GM21528 (cell line): ENCODE data around the gene RAPGEF1.
A peak's percentile ranks its signal among the peaks of the same experiment; 100 is the strongest.
"Not testable (repeated sequence)": the region's sequence is repeated elsewhere in the genome, so short reads cannot be mapped to it uniquely, and the experiment has no call there.

ENCODE experiments used
- ATAC-seq: cut with Tn5 transposase; IDR thresholded peaks from one replicate; pipeline ENCODE4 v1.9.1; 2021; ENCODE audit warnings: mild to moderate bottlenecking, moderate library complexity; ENCODE audit not compliant: unreplicated experiment, low FRiP score

RAPGEF1 gene

GRCh38 chr9:131657940-131658339, 81.9 kb downstream of the RAPGEF1 start:
- ATAC-seq = no peak

GRCh38 chr9:131657456-131657855, 82.4 kb downstream of the RAPGEF1 start:
- no peak for ATAC-seq

DNA sequence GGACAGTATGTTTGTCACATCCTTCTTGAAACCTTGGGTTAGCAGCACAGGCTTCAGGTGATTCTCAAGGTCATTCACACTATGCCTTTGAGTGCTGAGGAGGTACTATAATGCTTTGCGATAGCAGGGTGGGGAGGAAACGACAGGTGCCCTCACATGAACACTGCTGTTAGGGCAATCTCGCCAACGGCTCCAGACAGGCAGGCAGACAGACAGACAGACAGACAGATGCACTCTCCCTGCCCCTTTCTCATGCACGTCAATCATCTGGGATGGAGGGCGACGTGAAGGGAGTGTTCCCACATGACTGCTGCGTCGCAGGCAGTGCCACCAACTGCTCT, 82.9 kb downstream of the RAPGEF1 start:
- ATAC-seq = peak; percentile 26

DNA sequence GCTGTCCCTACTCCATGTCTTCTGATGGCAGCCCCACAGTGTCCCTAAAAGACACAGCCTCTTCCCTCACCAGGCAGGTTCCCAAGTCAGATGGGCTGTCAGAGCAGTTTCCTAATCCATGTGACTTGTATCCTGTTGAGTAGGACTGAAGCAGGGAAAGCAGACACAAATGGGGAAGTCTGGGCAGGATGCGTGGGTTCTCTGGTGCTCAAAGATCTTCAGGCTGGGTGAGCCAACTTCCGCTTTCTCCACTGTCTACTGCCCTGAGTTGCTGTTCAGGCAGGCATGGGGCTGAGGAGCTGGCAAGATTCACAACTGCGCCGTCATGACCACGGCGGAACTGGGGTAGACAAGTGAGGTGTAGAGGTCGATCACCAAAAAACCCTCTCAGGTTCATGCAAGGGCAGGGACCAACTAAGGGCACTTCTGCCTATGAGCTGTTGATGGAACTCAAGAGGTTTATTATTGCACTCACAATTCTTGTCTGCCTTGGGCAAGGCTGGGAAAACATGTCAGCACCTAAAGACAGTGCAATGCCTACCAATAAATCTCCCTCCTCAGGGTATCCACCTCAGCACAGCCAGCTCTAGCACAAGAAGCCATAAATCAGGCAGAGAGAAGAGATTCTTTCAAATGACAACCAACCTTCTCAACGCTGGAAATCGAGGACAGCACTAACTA, 83.4 kb downstream of the RAPGEF1 start:
- ATAC-seq = peak; percentile 71

- not testable (repeated sequence) for ATAC-seq
Measured at GRCh38 chr9:131654369-131654768, 85.5 kb downstream of the RAPGEF1 start.

GRCh38 chr9:131651599-131651998, 88.3 kb downstream of the RAPGEF1 start:
- no peak for ATAC-seq

DNA sequence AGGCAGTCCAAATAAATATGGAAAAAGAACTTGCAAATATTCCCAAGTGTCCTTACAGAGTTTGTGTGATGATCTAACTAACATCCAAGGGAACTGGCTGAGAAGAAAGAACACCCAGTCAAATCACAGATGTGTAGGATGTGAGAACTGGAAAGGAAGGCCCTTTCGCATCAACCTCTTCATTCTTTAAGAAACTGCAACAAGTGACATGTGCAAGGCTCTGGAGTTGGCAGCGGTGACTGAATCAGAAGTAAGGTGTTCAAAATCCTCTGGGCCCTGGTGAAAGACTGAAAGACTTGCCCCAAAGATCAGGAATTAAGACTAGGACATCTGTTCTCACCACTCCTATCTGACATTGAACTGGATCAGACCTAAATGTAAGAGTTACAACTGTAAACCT, 88.7 kb downstream of the RAPGEF1 start:
- ATAC-seq = no peak

DNA sequence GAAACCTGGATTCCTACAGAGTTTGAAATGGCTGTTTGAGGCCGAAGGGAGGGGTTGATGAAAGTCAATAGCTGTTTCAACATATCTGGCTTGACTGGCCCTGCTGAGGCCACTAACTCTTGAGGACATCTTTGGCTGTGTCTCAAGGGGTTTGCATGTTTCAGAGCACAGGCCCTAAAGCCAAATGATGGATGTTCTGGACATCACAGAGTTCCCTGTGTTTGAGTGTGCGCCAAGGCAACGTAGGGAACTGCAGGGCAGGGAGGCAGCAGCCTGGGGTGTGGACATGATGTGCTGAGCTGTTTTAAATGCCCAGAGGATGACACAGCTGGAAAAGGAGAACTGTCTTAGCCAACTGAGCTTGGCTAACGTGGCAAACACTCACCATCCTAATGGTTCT, 89.6 kb downstream of the RAPGEF1 start:
- no peak for ATAC-seq

GRCh38 chr9:131649646-131650045, 90.2 kb downstream of the RAPGEF1 start:
- ATAC-seq = no peak

GRCh38 chr9:131645078-131645776, 94.6 kb downstream of the RAPGEF1 start:
- no peak for ATAC-seq

DNA sequence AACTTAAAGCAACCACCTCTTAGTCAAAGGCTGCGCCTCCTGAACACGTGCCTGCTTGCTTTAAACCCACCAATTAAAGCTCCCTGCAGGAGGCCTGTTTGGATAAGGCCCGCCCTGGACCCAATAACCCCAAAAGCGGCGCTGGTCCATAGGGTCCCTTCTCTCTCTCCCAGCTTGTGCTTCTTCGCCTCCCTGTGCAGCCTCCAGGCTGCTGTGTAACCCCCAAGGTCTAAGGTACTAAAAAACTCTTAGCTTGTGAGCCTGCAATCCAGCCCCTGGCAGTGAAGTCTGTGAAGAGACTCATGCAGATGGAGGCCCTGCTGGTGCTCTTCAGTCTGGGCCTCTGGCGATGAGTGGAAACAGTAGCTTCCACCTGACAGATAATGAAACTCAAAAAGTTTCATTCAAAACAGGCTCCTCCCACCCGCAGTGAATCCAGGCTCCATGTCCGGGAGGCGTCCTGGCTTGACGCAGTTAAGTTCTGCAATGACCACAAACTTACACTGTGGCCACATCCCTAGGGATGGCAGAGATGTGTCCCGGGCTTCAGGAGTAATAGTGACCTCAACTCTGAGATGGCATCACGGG, 97.3 kb downstream of the RAPGEF1 start:
- ATAC-seq = no peak

GRCh38 chr9:131641618-131642495, 98.0 kb downstream of the RAPGEF1 start:
- no peak for ATAC-seq

GRCh38 chr9:131640438-131641137, 99.3 kb downstream of the RAPGEF1 start:
- no peak for ATAC-seq

- ATAC-seq = no peak
Measured at GRCh38 chr9:131639769-131640437, 100.0 kb downstream of the RAPGEF1 start.

DNA sequence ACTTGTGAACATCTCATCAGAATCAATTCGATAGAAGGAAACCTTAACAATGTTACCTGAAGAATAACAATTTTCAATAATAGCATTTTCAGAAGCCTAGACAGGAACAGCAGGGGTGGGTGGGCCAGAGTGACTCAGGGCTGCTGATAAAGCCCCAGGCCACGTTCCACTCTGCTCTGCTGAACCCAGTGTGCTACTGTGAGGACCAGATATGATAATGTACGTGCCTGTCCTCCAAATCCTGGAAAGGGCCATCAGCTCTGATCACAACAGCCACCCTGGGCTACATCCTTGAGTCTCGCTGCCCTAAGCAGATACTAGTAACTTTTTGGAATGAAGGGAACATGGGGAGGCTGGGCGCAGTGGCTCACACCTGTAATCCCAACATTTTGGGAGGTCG, 103.3 kb downstream of the RAPGEF1 start:
- no peak for ATAC-seq

DNA sequence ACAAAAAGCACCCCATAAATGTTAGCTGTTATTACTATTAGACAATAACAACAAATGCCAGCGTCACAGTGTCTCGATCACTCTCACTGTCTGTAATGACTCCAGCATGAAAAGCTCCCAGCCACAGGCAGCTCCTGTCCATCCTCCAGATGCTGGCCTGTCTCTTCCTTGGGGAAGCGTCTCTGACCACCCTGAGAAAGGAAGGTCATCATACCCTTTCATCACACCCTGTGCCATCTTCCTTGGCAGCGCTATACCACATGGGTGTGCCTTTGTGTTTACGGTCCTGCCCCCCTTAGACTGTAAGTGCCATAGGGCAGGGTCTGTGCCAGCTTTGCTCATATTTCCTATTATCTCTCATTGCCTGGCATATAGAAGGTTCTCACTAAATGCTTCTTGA, 104.0 kb downstream of the RAPGEF1 start:
- no peak for ATAC-seq

DNA sequence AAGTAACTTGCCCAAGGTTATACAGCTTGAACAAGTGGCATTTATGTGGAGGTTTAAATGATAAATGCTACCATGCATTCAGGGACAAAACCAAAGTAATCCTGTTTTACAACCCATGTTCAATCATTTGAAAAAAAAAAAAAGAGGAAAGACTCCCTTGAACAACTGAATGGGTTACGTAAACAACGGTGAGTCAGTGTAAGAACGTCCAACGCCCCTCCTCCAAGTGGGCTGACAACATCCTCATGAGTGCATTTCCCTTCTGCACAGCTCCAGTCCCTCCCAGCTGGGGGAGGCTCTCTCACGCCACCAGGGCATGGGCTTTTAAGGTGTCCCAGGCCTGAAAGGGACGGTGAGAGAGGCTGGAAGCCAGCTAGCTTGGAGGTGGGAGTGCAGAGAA, 104.6 kb downstream of the RAPGEF1 start:
- ATAC-seq = no peak

DNA sequence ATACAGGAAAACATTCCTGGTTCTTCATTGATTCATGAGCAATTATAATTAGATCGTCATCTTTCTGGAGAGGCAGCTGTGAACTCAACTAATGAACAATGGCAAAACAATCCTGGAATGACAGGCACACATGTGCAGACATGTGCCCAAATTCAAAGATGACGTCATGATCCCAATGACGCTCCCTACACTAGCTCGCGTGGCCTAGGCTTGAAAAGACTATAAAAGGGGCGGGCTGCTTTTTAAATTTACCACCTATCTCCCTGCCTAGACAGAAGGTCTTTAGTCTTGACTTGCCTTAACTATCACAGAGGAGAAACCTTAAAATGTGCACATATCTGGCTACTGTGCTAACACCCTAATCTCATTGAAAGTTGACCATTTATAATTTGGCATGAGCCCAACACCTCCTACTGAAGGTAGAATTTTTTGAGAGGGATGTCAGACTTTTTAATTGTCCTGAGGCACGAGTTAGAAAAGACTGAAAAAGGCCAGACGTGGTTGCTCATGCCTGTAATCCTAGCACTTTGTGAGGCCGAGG, 106.3 kb downstream of the RAPGEF1 start:
- no peak for ATAC-seq

DNA sequence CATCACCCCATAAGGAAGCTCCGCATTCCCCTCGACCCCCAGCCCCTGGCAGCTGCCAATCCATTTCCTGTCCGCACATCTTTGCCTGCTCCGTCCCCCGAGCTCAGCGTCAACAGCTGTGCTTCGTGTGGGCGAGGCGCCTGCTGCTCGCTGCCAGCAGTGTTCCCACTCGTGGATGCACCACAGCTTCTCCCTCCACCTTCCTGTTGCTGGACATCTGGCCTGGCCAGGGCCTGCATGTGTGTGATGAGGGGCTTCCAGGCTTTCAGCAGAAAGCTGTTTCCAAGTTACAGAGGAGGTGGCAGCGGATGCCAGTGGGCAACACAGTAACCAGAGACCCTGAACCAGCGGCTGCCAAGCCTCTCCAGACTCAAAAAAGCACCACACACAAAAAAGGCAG, 108.6 kb downstream of the RAPGEF1 start:
- no peak for ATAC-seq
